HepG2 (cell line): ENCODE data around the gene RPS6KL1. TPM values are rescaled to one million over a fixed set of nuclear protein-coding genes. Genes with fewer than 3 reads are reported as not detected.

Experiments used
- ATAC-seq: fragments of 200-7000 bp; cut with Tn5 transposase; 3 replicates; pipeline ENCODE4 v1.9.1; 2020; ENCODE audit warnings: mild to moderate bottlenecking, moderate library complexity
- BruUV-seq: library from RNA; stranded (reverse); fragments of 400-500 nt; replicated peaks from 2 replicates; lab custom pipeline; 2021; lab: Mats Ljungman, UMichigan
- CTCF ChIA-PET: fragments of 300-600 bp; formaldehyde crosslinking; extraction: SDS; loops from one replicate; lab custom pipeline; 2021; ENCODE audit warnings: low total read pairs, inconsistent platforms, low intra/inter-chr PET ratio; lab: Yijun Ruan, JAX
- POLR2A ChIA-PET: fragments of 350-600 bp; sonication (Branson Sonifier 250); formaldehyde crosslinking; loops from one replicate; lab custom pipeline; 2020; ENCODE audit warnings: antibody characterized with exemption, inconsistent platforms; lab: Yijun Ruan, JAX
- DNase-seq: peaks from one replicate; pipeline ENCODE4 v3.0.0-alpha.2; 2015; ENCODE audit warnings: low spot score
- FAIRE-seq: peaks from 3 replicates; lab custom pipeline; 2011; peaks lifted over from hg19 to GRCh38; lab: Jason Lieb, UNC
- H2AFZ ChIP-seq: one replicate; pipeline ENCODE4 v1.6.1; 2011; ENCODE audit warnings: low read length, inconsistent platforms
- H3K27ac ChIP-seq: fragments of 300-600 bp; 3 replicates; pipeline ENCODE4 v1.8.0; 2011; ENCODE audit warnings: mixed run types, mild to moderate bottlenecking, mixed read lengths, low read length, inconsistent platforms; ENCODE audit not compliant: insufficient read depth; ENCODE audit errors: extremely low read length
- H3K27me3 ChIP-seq, 2 experiments: fragments of 200-600 bp in 1 of 2; 2 replicates in 1 of 2; 3 replicates in 1 of 2; pipeline versions ENCODE4 v1.6.0 to v1.8.0; 2011; ENCODE audit warnings: low read length in 2 of 2, mild to moderate bottlenecking in 2 of 2, moderate library complexity in 2 of 2, inconsistent platforms in 1 of 2; ENCODE audit not compliant: insufficient read depth in 2 of 2, control insufficient read depth in 1 of 2
- H3K36me3 ChIP-seq, 2 experiments: fragments of 200-600 bp in 1 of 2; replicated peaks in 1 of 2; 2 replicates in 1 of 2; 3 replicates in 1 of 2; pipeline versions ENCODE4 v1.5.1 to v1.8.0; 2011; ENCODE audit warnings: low read length in 2 of 2, inconsistent platforms in 1 of 2; ENCODE audit not compliant: insufficient read depth in 2 of 2, control insufficient read depth in 1 of 2
- H3K4me1 ChIP-seq: 2 replicates; pipeline ENCODE4 v1.5.1; 2012; ENCODE audit warnings: low read length, inconsistent platforms; ENCODE audit not compliant: insufficient read depth
- H3K4me2 ChIP-seq: 2 replicates; pipeline ENCODE4 v1.6.0; 2011; ENCODE audit warnings: low read depth, low read length, inconsistent platforms
- H3K4me3 ChIP-seq, 3 experiments: fragments of 200-600 bp in 1 of 3; sonication (generic), shearing (Covaris generic) in 1 of 3; replicated peaks in 1 of 3; 2 replicates each; pipeline ENCODE4 v1.5.1; 2011 to 2016; ENCODE audit warnings: low read length in 3 of 3, inconsistent platforms in 2 of 3, low read depth in 2 of 3, mild to moderate bottlenecking in 2 of 3, control low read depth in 1 of 3, mixed read lengths in 1 of 3; ENCODE audit not compliant: insufficient read depth in 1 of 3
- H3K79me2 ChIP-seq: one replicate; pipeline ENCODE4 v1.6.1; 2011; ENCODE audit warnings: low read length, inconsistent platforms; ENCODE audit not compliant: insufficient read depth
- H3K9ac ChIP-seq: 2 replicates; pipeline ENCODE4 v1.6.0; 2011; ENCODE audit warnings: mild to moderate bottlenecking, low read depth, low read length, inconsistent platforms; ENCODE audit not compliant: insufficient read depth
- H3K9me3 ChIP-seq: 2 replicates; pipeline ENCODE4 v1.5.1; 2012; ENCODE audit warnings: mild to moderate bottlenecking, low read length
- H4K20me1 ChIP-seq: 2 replicates; pipeline ENCODE4 v1.6.0; 2011; ENCODE audit warnings: inconsistent platforms, mild to moderate bottlenecking, low read length, moderate library complexity; ENCODE audit not compliant: insufficient read depth
- DBP ChIP-seq: sonication (generic); formaldehyde crosslinking; IDR thresholded peaks from 2 replicates; pipeline ENCODE4 v1.4.0; 2020; ENCODE audit warnings: missing genetic modification reagents; ENCODE audit errors: not compliant biosample characterization
- GLI4 ChIP-seq: sonication (generic); formaldehyde crosslinking; IDR thresholded peaks from 2 replicates; pipeline ENCODE4 v1.5.1; 2020; ENCODE audit warnings: missing genetic modification reagents, mild to moderate bottlenecking, moderate library complexity, borderline replicate concordance
- JARID2 ChIP-seq: sonication (generic); formaldehyde crosslinking; IDR thresholded peaks from 2 replicates; pipeline ENCODE4 v1.8.1; 2023; ENCODE audit warnings: missing genetic modification reagents, inconsistent platforms; ENCODE audit not compliant: insufficient replicate concordance
- JUNB ChIP-seq: sonication (generic); formaldehyde crosslinking; IDR thresholded peaks from 2 replicates; pipeline ENCODE4 v1.8.0; 2022; ENCODE audit warnings: missing genetic modification reagents, mild to moderate bottlenecking, borderline replicate concordance
- ZNF101 ChIP-seq: sonication (generic); formaldehyde crosslinking; IDR thresholded peaks from 2 replicates; pipeline ENCODE4 v1.4.0; 2020; ENCODE audit warnings: mild to moderate bottlenecking, low read depth, missing genetic modification reagents, borderline replicate concordance
- ZNF253 ChIP-seq: sonication (generic); formaldehyde crosslinking; IDR thresholded peaks from 2 replicates; pipeline ENCODE4 v1.8.0; 2022; ENCODE audit warnings: mild to moderate bottlenecking, missing genetic modification reagents, borderline replicate concordance
- ZNF557 ChIP-seq: sonication (generic); formaldehyde crosslinking; IDR thresholded peaks from 2 replicates; pipeline ENCODE4 v1.4.0; 2020; ENCODE audit warnings: missing genetic modification reagents
- ZNF670 ChIP-seq: sonication (generic); formaldehyde crosslinking; IDR thresholded peaks from 2 replicates; pipeline ENCODE4 v1.8.0; 2022; ENCODE audit warnings: mild to moderate bottlenecking, missing genetic modification reagents, borderline replicate concordance
- WGBS: methylation state at CpG from one replicate; pipeline ENCODE4 v1.1.6; 2017; ENCODE audit warnings: low lambda C conversion rate; 5-methylcytosine and 5-hydroxymethylcytosine counted together
- in situ Hi-C: cut with HindIII; loops from 2 replicates; pipeline ENCODE4 v1.10.0; 2017; ENCODE audit warnings: low pct_unique_long_range_greater_than_20kb; ENCODE audit not compliant: extremely low pct_ligation_motif_present
- intact Hi-C: fragments of 100-400 bp; cut with micrococcal nuclease; formaldehyde crosslinking; loops from one replicate; pipeline ENCODE4 v1.10.0; 2022; ENCODE audit not compliant: unreplicated experiment
- polyA plus RNA-seq, 8 experiments: library from polyadenylated mRNA; depleted of rRNA in 3 of 8; stranded (reverse) in 7 of 8; unstranded in 1 of 8; fragments of >200 nt; fragmentation: Illumina TruSeq in 4 of 8; extraction: Trizol in 4 of 8; gene quantifications; 2 replicates each; pipeline versions ENCODE4 v1.2.1 to v1.2.3, GENCODE V29; 2011 to 2016; ENCODE audit warnings: low read depth in 4 of 8, missing spikeins in 1 of 8, mixed read lengths in 1 of 8; ENCODE audit not compliant: insufficient read depth in 1 of 8
- total RNA-seq, 5 experiments: library from RNA; depleted of rRNA; stranded (reverse); fragments of >200 nt; fragmentation: Illumina TruSeq; extraction: Trizol; gene quantifications; 2 replicates each; pipeline ENCODE4 v1.2.3, GENCODE V29; 2016; ENCODE audit warnings: low read depth in 1 of 5

The RPS6KL1 gene
- total and polyA plus RNA-seq, 2 of the 13 experiments (the other 11 are each of a cell fraction or from before 2014, with no cell fraction given): 6.5 to 11.5 TPM

GRCh38 chr14:74936731-74937130, 13.7 kb upstream of the RPS6KL1 start (continued):
- no peak for TF ChIP-seq GLI4 (CRISPR knock-in tag)
- TF ChIP-seq ZNF670 (CRISPR knock-in tag): no peak
- no peak for TF ChIP-seq ZNF557 (CRISPR knock-in tag)
- TF ChIP-seq DBP (CRISPR knock-in tag): no peak

DNA sequence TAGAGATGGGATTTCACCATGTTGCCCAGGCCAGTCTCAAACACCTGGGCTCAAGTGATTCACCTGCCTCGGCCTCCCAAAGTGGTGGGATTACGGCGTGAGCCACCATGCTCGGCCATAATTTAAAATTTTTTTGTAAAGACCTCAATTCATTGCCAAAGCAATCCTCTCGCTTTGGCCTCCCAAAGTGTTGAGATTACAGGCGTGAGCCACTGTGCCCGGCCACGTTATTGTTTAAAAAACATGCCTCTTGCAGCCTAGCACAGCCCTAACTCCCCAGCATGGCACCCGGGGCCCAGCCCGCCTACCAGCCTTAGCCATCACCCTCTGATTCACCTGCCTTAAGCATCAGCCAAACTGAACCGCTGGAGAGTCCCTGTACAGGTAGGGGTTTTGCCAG, 13.1 kb upstream of the RPS6KL1 start:
- WGBS: 61% methylated on average over 9 of the region's 11 CpGs
- Histone ChIP-seq H4K20me1 (no peaks in the 10 kb centered on the region), H3K36me3 (0 out of 5 replicates have a peak, but pooled peaks cover 0 to 1% of the 10 kb centered on the region in 2 experiments), H3K27ac (no peak overlapping the region), H2AFZ (no peak overlapping the region), H3K4me3 (no peak overlapping the region), H3K27me3 (no peaks in the 10 kb centered on the region; a peak in 2 of 5 replicates), H3K79me2 (no peaks in the 10 kb centered on the region), H3K9ac (no peak overlapping the region), H3K4me2 (no peak overlapping the region), H3K4me1 (peaks cover 49% of the 10 kb centered on the region), H3K9me3 (no peaks in the 10 kb centered on the region)
- BruUV-seq: no TSS peak
- CTCF ChIA-PET: no interaction called here
- intact Hi-C loops (no loop called here), in situ Hi-C loops (no loop called here)
- ATAC-seq (no peak), FAIRE-seq (no peak), DNase-seq (no peak)
- no peak for TF ChIP-seq JUNB (CRISPR knock-in tag)
- TF ChIP-seq ZNF253: no peak
- TF ChIP-seq JARID2: no peak
- TF ChIP-seq ZNF101 (CRISPR knock-in tag): no peak
- POLR2A ChIA-PET: interaction anchor here (1.7 to 2.4 kb wide), 2 partner anchors 9 to 13 kb away, joined by 9 read pairs; partner anchors contain the start of gene RPS6KL1
